HepG2 (cell line): ENCODE data around the gene TAF6L. TPM values are rescaled to one million over a fixed set of nuclear protein-coding genes. Genes with fewer than 3 reads are reported as not detected.
A peak's percentile ranks its signal among the peaks of the same experiment; 100 is the strongest.

Experiments
- ATAC-seq: fragments of 200-7000 bp; cut with Tn5 transposase; 3 replicates; pipeline ENCODE4 v1.9.1; 2020; ENCODE audit warnings: mild to moderate bottlenecking, moderate library complexity
- BruUV-seq: library from RNA; stranded (reverse); fragments of 400-500 nt; replicated peaks from 2 replicates; lab custom pipeline; 2021; lab: Mats Ljungman, UMichigan
- CTCF ChIA-PET: fragments of 300-600 bp; formaldehyde crosslinking; extraction: SDS; loops from one replicate; lab custom pipeline; 2021; ENCODE audit warnings: low total read pairs, inconsistent platforms, low intra/inter-chr PET ratio; lab: Yijun Ruan, JAX
- POLR2A ChIA-PET: fragments of 350-600 bp; sonication (Branson Sonifier 250); formaldehyde crosslinking; loops from one replicate; lab custom pipeline; 2020; ENCODE audit warnings: antibody characterized with exemption, inconsistent platforms; lab: Yijun Ruan, JAX
- DNase-seq: peaks from one replicate; pipeline ENCODE4 v3.0.0-alpha.2; 2015; ENCODE audit warnings: low spot score
- FAIRE-seq: peaks from 3 replicates; lab custom pipeline; 2011; peaks lifted over from hg19 to GRCh38; lab: Jason Lieb, UNC
- H2AFZ ChIP-seq: one replicate; pipeline ENCODE4 v1.6.1; 2011; ENCODE audit warnings: low read length, inconsistent platforms
- H3K27ac ChIP-seq: fragments of 300-600 bp; 3 replicates; pipeline ENCODE4 v1.8.0; 2011; ENCODE audit warnings: mixed run types, mild to moderate bottlenecking, mixed read lengths, low read length, inconsistent platforms; ENCODE audit not compliant: insufficient read depth; ENCODE audit errors: extremely low read length
- H3K27me3 ChIP-seq, 2 experiments: fragments of 200-600 bp in 1 of 2; 2 replicates in 1 of 2; 3 replicates in 1 of 2; pipeline versions ENCODE4 v1.6.0 to v1.8.0; 2011; ENCODE audit warnings: low read length in 2 of 2, mild to moderate bottlenecking in 2 of 2, moderate library complexity in 2 of 2, inconsistent platforms in 1 of 2; ENCODE audit not compliant: insufficient read depth in 2 of 2, control insufficient read depth in 1 of 2
- H3K36me3 ChIP-seq, 2 experiments: fragments of 200-600 bp in 1 of 2; replicated peaks in 1 of 2; 2 replicates in 1 of 2; 3 replicates in 1 of 2; pipeline versions ENCODE4 v1.5.1 to v1.8.0; 2011; ENCODE audit warnings: low read length in 2 of 2, inconsistent platforms in 1 of 2; ENCODE audit not compliant: insufficient read depth in 2 of 2, control insufficient read depth in 1 of 2
- H3K4me1 ChIP-seq: 2 replicates; pipeline ENCODE4 v1.5.1; 2012; ENCODE audit warnings: low read length, inconsistent platforms; ENCODE audit not compliant: insufficient read depth
- H3K4me2 ChIP-seq: 2 replicates; pipeline ENCODE4 v1.6.0; 2011; ENCODE audit warnings: low read depth, low read length, inconsistent platforms
- H3K4me3 ChIP-seq, 3 experiments: fragments of 200-600 bp in 1 of 3; sonication (generic), shearing (Covaris generic) in 1 of 3; replicated peaks in 1 of 3; 2 replicates each; pipeline ENCODE4 v1.5.1; 2011 to 2016; ENCODE audit warnings: low read length in 3 of 3, inconsistent platforms in 2 of 3, low read depth in 2 of 3, mild to moderate bottlenecking in 2 of 3, control low read depth in 1 of 3, mixed read lengths in 1 of 3; ENCODE audit not compliant: insufficient read depth in 1 of 3
- H3K79me2 ChIP-seq: one replicate; pipeline ENCODE4 v1.6.1; 2011; ENCODE audit warnings: low read length, inconsistent platforms; ENCODE audit not compliant: insufficient read depth
- H3K9ac ChIP-seq: 2 replicates; pipeline ENCODE4 v1.6.0; 2011; ENCODE audit warnings: mild to moderate bottlenecking, low read depth, low read length, inconsistent platforms; ENCODE audit not compliant: insufficient read depth
- H3K9me3 ChIP-seq: 2 replicates; pipeline ENCODE4 v1.5.1; 2012; ENCODE audit warnings: mild to moderate bottlenecking, low read length
- H4K20me1 ChIP-seq: 2 replicates; pipeline ENCODE4 v1.6.0; 2011; ENCODE audit warnings: inconsistent platforms, mild to moderate bottlenecking, low read length, moderate library complexity; ENCODE audit not compliant: insufficient read depth
- ARID3A ChIP-seq: IDR thresholded peaks from 2 replicates; pipeline ENCODE4 v1.6.1; 2012; ENCODE audit warnings: low read depth, low read length, improper control_type of control experiment
- CCAR2 ChIP-seq: fragments of 200-400 bp; formaldehyde crosslinking; optimal IDR thresholded peaks from 2 replicates; pipeline ENCODE3; 2018; ENCODE audit warnings: low read depth, mild to moderate bottlenecking, low read length, moderate library complexity
- EP300 ChIP-seq, 3 experiments: sonication (generic) in 1 of 3; formaldehyde crosslinking in 1 of 3; IDR thresholded peaks; 2 replicates each; pipeline versions ENCODE4 v1.5.1 to v1.6.1; 2011 to 2020; ENCODE audit warnings: low read depth in 2 of 3, low read length in 2 of 3, borderline replicate concordance in 1 of 3, improper control_type of control experiment in 1 of 3, mild to moderate bottlenecking in 1 of 3, missing genetic modification reagents in 1 of 3, moderate library complexity in 1 of 3
- HNRNPLL ChIP-seq: fragments of 200-400 bp; formaldehyde crosslinking; IDR thresholded peaks from 2 replicates; pipeline ENCODE4 v1.6.1; 2017; ENCODE audit warnings: mild to moderate bottlenecking, low read depth, low read length; ENCODE audit not compliant: poor library complexity, severe bottlenecking
- HOXD1 ChIP-seq: sonication (generic); formaldehyde crosslinking; IDR thresholded peaks from 2 replicates; pipeline ENCODE4 v1.5.0; 2020; ENCODE audit warnings: missing genetic modification reagents
- JUNB ChIP-seq: sonication (generic); formaldehyde crosslinking; IDR thresholded peaks from 2 replicates; pipeline ENCODE4 v1.8.0; 2022; ENCODE audit warnings: missing genetic modification reagents, mild to moderate bottlenecking, borderline replicate concordance
- KAT2B ChIP-seq: fragments of 150-350 bp; IDR thresholded peaks from 2 replicates; pipeline ENCODE4 v1.6.1; 2014; ENCODE audit warnings: low read depth, low read length, borderline replicate concordance
- PTBP1 ChIP-seq: fragments of 200-400 bp; formaldehyde crosslinking; IDR thresholded peaks from 2 replicates; pipeline ENCODE4 v1.6.1; 2018; ENCODE audit warnings: low read length, low read depth; ENCODE audit not compliant: poor library complexity, severe bottlenecking
- ZNF205 ChIP-seq: IDR thresholded peaks from 2 replicates; pipeline ENCODE4 v1.6.1; 2018; ENCODE audit warnings: missing biosample characterization, missing genetic modification reagents
- ZNF207 ChIP-seq: fragments of 450-650 bp; IDR thresholded peaks from 2 replicates; pipeline ENCODE4 v1.6.1; 2016; ENCODE audit warnings: antibody characterized with exemption, borderline replicate concordance
- ZNF281 ChIP-seq: sonication (generic); formaldehyde crosslinking; IDR thresholded peaks from 2 replicates; pipeline ENCODE4 v1.4.0; 2020; ENCODE audit warnings: missing genetic modification reagents, borderline replicate concordance
- ZNF780A ChIP-seq: sonication (generic); formaldehyde crosslinking; IDR thresholded peaks from 2 replicates; pipeline ENCODE4 v1.8.0; 2022; ENCODE audit warnings: mild to moderate bottlenecking, missing genetic modification reagents, moderate library complexity
- WGBS: methylation state at CpG from one replicate; pipeline ENCODE4 v1.1.6; 2017; ENCODE audit warnings: low lambda C conversion rate; 5-methylcytosine and 5-hydroxymethylcytosine counted together
- in situ Hi-C: cut with HindIII; loops from 2 replicates; pipeline ENCODE4 v1.10.0; 2017; ENCODE audit warnings: low pct_unique_long_range_greater_than_20kb; ENCODE audit not compliant: extremely low pct_ligation_motif_present
- intact Hi-C: fragments of 100-400 bp; cut with micrococcal nuclease; formaldehyde crosslinking; loops from one replicate; pipeline ENCODE4 v1.10.0; 2022; ENCODE audit not compliant: unreplicated experiment
- polyA plus RNA-seq, 8 experiments: library from polyadenylated mRNA; depleted of rRNA in 3 of 8; stranded (reverse) in 7 of 8; unstranded in 1 of 8; fragments of >200 nt; fragmentation: Illumina TruSeq in 4 of 8; extraction: Trizol in 4 of 8; gene quantifications; 2 replicates each; pipeline versions ENCODE4 v1.2.1 to v1.2.3, GENCODE V29; 2011 to 2016; ENCODE audit warnings: low read depth in 4 of 8, missing spikeins in 1 of 8, mixed read lengths in 1 of 8; ENCODE audit not compliant: insufficient read depth in 1 of 8
- total RNA-seq, 5 experiments: library from RNA; depleted of rRNA; stranded (reverse); fragments of >200 nt; fragmentation: Illumina TruSeq; extraction: Trizol; gene quantifications; 2 replicates each; pipeline ENCODE4 v1.2.3, GENCODE V29; 2016; ENCODE audit warnings: low read depth in 1 of 5
- TF ChIP-seq, protein P1 (sequence below): sonication (generic); formaldehyde crosslinking; IDR thresholded peaks from 2 replicates; pipeline ENCODE4 v1.4.0; 2020; ENCODE audit warnings: missing genetic modification reagents
- TF ChIP-seq, protein P2 (sequence below): sonication (generic); formaldehyde crosslinking; conservative IDR thresholded peaks from 2 replicates; pipeline ENCODE4 v1.4.0; 2020; ENCODE audit warnings: missing genetic modification reagents

Gene TAF6L
- total and polyA plus RNA-seq, 2 of the 13 experiments (the other 11 are each of a cell fraction or from before 2014, with no cell fraction given) = 12.6 to 19.4 TPM

- Histone ChIP-seq H3K4me1 (peaks cover 34% of the 10 kb centered on the region), H2AFZ (peak within 1 kb of the TSS; percentile 76), H3K4me2 (peak within 1 kb of the TSS; percentile 91), H3K27me3 (peaks cover 0 to 3% of the 10 kb centered on the region in 2 experiments; a peak in 1 of 5 replicates), H3K9me3 (no peaks in the 10 kb centered on the region), H3K36me3 (peaks cover 1 to 18% of the 10 kb centered on the region in 2 experiments; a peak in 4 of 5 replicates), H3K27ac (peak within 1 kb of the TSS; percentile 99), H3K9ac (peak within 1 kb of the TSS; percentile 95), H4K20me1 (peaks cover 30% of the 10 kb centered on the region), H3K4me3 (peak within 1 kb of the TSS; percentile 91 to 100 (median 94)), H3K79me2 (peaks cover 58% of the 10 kb centered on the region)
- in situ Hi-C loops (no loop called here), intact Hi-C loops (loop anchor here (1.0 to 5.0 kb wide), 3 partner anchors 41 to 114 kb away; partner anchors contain the start of gene TMEM179B)
- whole genome bisulfite sequencing = under 1% methylated on average over 26 of the region's 29 CpGs
- BruUV-seq = TSS peak; percentile 81
- CTCF ChIA-PET = interaction anchor here (0.5 kb wide), 1 partner anchor 106 kb away, joined by 4 read pairs; no protein-coding TSS in a partner anchor
- DNase-seq (peak; percentile 80), FAIRE-seq (no peak), ATAC-seq (peak; percentile 74)
- POLR2A ChIA-PET = interaction anchor here (0.9 to 5.7 kb wide), 32 partner anchors 19 to 185 kb away, joined by 3 to 129 read pairs (median 10); partner anchors contain the start of genes AHNAK, B3GAT3, BSCL2 and C11orf98
- TF ChIP-seq, protein P1, sequence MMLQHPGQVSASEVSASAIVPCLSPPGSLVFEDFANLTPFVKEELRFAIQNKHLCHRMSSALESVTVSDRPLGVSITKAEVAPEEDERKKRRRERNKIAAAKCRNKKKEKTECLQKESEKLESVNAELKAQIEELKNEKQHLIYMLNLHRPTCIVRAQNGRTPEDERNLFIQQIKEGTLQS (CRISPR knock-in tag) = 0 out of 2 replicates have a peak, but pooled peaks have one; percentile 15
- no peak for TF ChIP-seq ZNF780A (CRISPR knock-in tag)
- TF ChIP-seq CCAR2 = no peak
- TF ChIP-seq KAT2B = no peak
- TF ChIP-seq ZNF281 (CRISPR knock-in tag) = no peak
- TF ChIP-seq EP300 (IDR thresholded peaks at IDR 0.05; ENCODE audit: low read depth in 2 of 2, low read length in 2 of 2) = no peak
- TF ChIP-seq EP300 (CRISPR knock-in tag; IDR thresholded peaks at IDR 0.05; ENCODE audit: borderline replicate concordance) = no peak
- peak; percentile 61; the same call in 1 of the 2 replicates for TF ChIP-seq ZNF205 (CRISPR knock-in tag)
- TF ChIP-seq, protein P2, sequence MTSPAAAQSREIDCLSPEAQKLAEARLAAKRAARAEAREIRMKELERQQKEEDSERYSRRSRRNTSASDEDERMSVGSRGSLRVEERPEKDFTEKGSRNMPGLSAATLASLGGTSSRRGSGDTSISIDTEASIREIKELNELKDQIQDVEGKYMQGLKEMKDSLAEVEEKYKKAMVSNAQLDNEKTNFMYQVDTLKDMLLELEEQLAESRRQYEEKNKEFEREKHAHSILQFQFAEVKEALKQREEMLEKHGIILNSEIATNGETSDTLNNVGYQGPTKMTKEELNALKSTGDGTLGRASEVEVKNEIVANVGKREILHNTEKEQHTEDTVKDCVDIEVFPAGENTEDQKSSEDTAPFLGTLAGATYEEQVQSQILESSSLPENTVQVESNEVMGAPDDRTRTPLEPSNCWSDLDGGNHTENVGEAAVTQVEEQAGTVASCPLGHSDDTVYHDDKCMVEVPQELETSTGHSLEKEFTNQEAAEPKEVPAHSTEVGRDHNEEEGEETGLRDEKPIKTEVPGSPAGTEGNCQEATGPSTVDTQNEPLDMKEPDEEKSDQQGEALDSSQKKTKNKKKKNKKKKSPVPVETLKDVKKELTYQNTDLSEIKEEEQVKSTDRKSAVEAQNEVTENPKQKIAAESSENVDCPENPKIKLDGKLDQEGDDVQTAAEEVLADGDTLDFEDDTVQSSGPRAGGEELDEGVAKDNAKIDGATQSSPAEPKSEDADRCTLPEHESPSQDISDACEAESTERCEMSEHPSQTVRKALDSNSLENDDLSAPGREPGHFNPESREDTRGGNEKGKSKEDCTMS (CRISPR knock-in tag) = no peak
- TF ChIP-seq PTBP1 = no peak
- TF ChIP-seq ZNF207 = no peak
- no peak for TF ChIP-seq HNRNPLL
- no peak for TF ChIP-seq ARID3A
- TF ChIP-seq JUNB = no peak
- peak; percentile 52; the same call in 1 of the 2 replicates for TF ChIP-seq HOXD1
These were observed 42.8 kb upstream of the TAF6L start, which contains the start of gene TTC9C for GRCh38 chr11:62728171-62728988. TTC9C (plus strand) TSS chr11:62728486; CDS start chr11:62728849, 363 bp downstream.
